ENCODE measurements around the gene RPS6KA2.

Gene RPS6KA2

DNA sequence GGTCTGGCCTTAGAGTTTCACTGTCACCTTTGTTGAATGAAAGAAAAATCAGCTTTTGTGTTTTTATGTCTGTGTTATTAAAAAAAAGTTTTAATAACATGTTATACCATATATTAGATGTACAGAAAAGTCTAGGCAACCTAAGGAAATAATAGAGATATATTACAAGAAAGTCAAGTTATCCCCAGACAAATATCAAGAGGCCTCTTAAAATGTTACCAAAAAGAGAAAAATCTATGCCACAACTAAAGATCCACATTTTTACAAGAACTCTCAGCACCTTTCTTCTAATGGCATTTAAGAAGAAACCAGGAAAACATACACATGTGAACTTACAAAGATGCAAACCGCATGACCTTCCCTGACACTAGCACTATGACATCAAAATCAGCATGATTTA, 67.4 kb downstream of the RPS6KA2 start:
- TF ChIP-seq, protein P1, sequence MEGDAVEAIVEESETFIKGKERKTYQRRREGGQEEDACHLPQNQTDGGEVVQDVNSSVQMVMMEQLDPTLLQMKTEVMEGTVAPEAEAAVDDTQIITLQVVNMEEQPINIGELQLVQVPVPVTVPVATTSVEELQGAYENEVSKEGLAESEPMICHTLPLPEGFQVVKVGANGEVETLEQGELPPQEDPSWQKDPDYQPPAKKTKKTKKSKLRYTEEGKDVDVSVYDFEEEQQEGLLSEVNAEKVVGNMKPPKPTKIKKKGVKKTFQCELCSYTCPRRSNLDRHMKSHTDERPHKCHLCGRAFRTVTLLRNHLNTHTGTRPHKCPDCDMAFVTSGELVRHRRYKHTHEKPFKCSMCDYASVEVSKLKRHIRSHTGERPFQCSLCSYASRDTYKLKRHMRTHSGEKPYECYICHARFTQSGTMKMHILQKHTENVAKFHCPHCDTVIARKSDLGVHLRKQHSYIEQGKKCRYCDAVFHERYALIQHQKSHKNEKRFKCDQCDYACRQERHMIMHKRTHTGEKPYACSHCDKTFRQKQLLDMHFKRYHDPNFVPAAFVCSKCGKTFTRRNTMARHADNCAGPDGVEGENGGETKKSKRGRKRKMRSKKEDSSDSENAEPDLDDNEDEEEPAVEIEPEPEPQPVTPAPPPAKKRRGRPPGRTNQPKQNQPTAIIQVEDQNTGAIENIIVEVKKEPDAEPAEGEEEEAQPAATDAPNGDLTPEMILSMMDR (IDR thresholded peaks at IDR 0.05) = no peak
- no peak for TF ChIP-seq ZFX (IDR thresholded peaks at IDR 0.05; ENCODE audit: borderline replicate concordance)
- no peak overlapping the region for H3K27ac ChIP-seq

GRCh38 chr6:166559211-166559610, 67.8 kb downstream of the RPS6KA2 start:
- no peak overlapping the region for H3K27ac ChIP-seq
- TF ChIP-seq, protein P1 (IDR thresholded peaks at IDR 0.05) = no peak
- no peak for TF ChIP-seq ZFX (IDR thresholded peaks at IDR 0.05; ENCODE audit: borderline replicate concordance)

GRCh38 chr6:166558156-166559005, 68.7 kb downstream of the RPS6KA2 start:
- TF ChIP-seq ZFX (IDR thresholded peaks at IDR 0.05; ENCODE audit: borderline replicate concordance) = no peak
- TF ChIP-seq, protein P1 (IDR thresholded peaks at IDR 0.05) = no peak
- no peak overlapping the region for H3K27ac ChIP-seq

GRCh38 chr6:166556863-166557322, 70.2 kb downstream of the RPS6KA2 start:
- no peak overlapping the region for H3K27ac ChIP-seq
- no peak for TF ChIP-seq ZFX (IDR thresholded peaks at IDR 0.05; ENCODE audit: borderline replicate concordance)
- TF ChIP-seq, protein P1 (IDR thresholded peaks at IDR 0.05) = no peak

DNA sequence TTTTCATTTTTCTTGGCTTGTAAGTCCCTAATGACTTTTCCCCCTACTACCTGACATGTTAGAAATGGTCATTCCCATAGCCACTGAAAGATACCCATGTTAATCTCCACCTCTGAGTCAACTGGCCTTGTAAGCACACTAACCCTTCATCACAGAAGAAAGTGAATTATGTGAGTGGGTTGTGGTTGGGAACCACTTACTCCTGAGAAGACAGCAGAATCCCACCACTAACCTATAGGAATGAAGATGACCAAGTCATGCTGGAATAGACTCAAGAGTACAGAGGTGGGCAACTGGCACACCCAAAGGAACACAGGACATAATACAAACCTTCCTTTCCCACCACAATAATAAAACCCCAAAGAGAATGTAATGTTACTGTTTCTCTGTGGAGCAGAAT, 70.7 kb downstream of the RPS6KA2 start:
- TF ChIP-seq ZFX (IDR thresholded peaks at IDR 0.05; ENCODE audit: borderline replicate concordance) = no peak
- TF ChIP-seq, protein P1 (IDR thresholded peaks at IDR 0.05) = no peak
- no peak overlapping the region for H3K27ac ChIP-seq

DNA sequence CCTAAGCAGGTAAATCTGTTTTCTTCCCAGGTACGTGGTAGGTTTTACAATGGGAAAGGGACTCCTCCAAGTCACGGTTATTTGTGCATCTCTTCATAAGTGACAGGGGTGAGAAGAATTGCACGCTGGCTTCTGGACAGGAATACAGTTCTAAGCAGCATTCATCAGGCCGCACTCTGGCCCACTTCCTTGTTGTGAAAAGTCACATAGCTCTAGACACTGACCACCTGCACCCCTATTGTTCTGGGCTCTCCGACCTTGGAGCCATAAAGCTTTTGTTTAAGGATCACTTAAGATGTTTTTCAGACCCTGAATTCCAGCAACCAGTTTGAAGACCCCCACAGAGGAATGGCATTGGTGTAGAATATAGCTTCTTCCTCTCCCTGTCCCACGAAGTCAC, 72.0 kb downstream of the RPS6KA2 start:
- no peak overlapping the region for H3K27ac ChIP-seq
- TF ChIP-seq ZFX (IDR thresholded peaks at IDR 0.05; ENCODE audit: borderline replicate concordance) = no peak
- TF ChIP-seq, protein P1 (IDR thresholded peaks at IDR 0.05) = no peak

- TF ChIP-seq ZFX (IDR thresholded peaks at IDR 0.05; ENCODE audit: borderline replicate concordance) = no peak
- TF ChIP-seq, protein P1 (IDR thresholded peaks at IDR 0.05) = no peak
- H3K27ac ChIP-seq = no peak overlapping the region
Observed at GRCh38 chr6:166554316-166554715, 72.7 kb downstream of the RPS6KA2 start.

Data from 22Rv1 (cell line).